NCI-H748 (cell line): ENCODE results near the gene PPP3R1.
A peak's percentile ranks its signal among the peaks of the same experiment; 100 is the strongest.

Experiments used
- DNase-seq: peaks from one replicate; lab custom pipeline; 2025; ENCODE audit not compliant: unreplicated experiment; lab: John Stamatoyannopoulos, UW

The PPP3R1 gene

GRCh38 chr2:68157002-68157401 is 95.3 kb downstream of the PPP3R1 start:
- DNase-seq, result peak; percentile 57

GRCh38 chr2:68156419-68156818 is 95.9 kb downstream of the PPP3R1 start:
- no peak for DNase-seq

GRCh38 chr2:68155618-68156017 is 96.7 kb downstream of the PPP3R1 start:
- no peak for DNase-seq

- DNase-seq, result no peak
Measured at GRCh38 chr2:68152681-68153347, 99.5 kb downstream of the PPP3R1 start.

GRCh38 chr2:68151037-68151436 is 101.3 kb downstream of the PPP3R1 start:
- no peak for DNase-seq

GRCh38 chr2:68141875-68142274 is 110.5 kb downstream of the PPP3R1 start:
- DNase-seq, result no peak

- DNase-seq, result no peak
Measured at GRCh38 chr2:68135448-68136320, 116.6 kb downstream of the PPP3R1 start.

- no peak for DNase-seq
Measured at GRCh38 chr2:68134554-68134953, 117.8 kb downstream of the PPP3R1 start.

- no peak for DNase-seq
Measured at GRCh38 chr2:68134120-68134519, 118.2 kb downstream of the PPP3R1 start.
